WI38 (cell line): ENCODE measurements around the gene POGZ.

Experiments used
- H3K4me3 ChIP-seq: 2 replicates; pipeline ENCODE4 v1.5.1; 2011; ENCODE audit warnings: low read depth, mild to moderate bottlenecking, control low read depth, low read length
- TF ChIP-seq, protein P1 (sequence below): IDR thresholded peaks from 2 replicates; pipeline ENCODE4 v1.5.1; 2012; ENCODE audit warnings: low read depth, mild to moderate bottlenecking, control low read depth, low read length

POGZ gene

DNA sequence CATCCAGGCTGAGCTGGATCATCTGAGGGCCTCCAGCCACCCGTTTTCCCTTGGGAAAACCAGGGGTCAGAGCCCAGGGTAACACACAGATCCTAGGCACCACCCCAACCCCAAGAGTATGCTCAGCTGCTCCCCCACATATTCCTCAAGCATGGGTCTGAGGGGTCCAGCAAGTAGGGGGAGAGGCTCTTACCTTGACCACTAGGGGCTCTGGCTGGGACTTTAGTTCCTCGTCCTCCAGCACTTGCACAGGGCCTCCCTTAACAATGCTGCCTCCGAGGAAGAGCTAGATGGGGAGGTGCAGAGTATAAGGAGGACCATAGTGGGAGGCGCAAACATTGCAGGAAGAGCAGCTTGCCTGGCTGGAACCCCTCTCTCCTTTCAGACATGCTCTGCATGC lies 94.3 kb downstream of the POGZ start:
- TF ChIP-seq, protein P1, sequence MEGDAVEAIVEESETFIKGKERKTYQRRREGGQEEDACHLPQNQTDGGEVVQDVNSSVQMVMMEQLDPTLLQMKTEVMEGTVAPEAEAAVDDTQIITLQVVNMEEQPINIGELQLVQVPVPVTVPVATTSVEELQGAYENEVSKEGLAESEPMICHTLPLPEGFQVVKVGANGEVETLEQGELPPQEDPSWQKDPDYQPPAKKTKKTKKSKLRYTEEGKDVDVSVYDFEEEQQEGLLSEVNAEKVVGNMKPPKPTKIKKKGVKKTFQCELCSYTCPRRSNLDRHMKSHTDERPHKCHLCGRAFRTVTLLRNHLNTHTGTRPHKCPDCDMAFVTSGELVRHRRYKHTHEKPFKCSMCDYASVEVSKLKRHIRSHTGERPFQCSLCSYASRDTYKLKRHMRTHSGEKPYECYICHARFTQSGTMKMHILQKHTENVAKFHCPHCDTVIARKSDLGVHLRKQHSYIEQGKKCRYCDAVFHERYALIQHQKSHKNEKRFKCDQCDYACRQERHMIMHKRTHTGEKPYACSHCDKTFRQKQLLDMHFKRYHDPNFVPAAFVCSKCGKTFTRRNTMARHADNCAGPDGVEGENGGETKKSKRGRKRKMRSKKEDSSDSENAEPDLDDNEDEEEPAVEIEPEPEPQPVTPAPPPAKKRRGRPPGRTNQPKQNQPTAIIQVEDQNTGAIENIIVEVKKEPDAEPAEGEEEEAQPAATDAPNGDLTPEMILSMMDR = 0 out of 2 replicates have a peak, but pooled peaks have one; percentile 6
- H3K4me3 ChIP-seq = no peak overlapping the region

DNA sequence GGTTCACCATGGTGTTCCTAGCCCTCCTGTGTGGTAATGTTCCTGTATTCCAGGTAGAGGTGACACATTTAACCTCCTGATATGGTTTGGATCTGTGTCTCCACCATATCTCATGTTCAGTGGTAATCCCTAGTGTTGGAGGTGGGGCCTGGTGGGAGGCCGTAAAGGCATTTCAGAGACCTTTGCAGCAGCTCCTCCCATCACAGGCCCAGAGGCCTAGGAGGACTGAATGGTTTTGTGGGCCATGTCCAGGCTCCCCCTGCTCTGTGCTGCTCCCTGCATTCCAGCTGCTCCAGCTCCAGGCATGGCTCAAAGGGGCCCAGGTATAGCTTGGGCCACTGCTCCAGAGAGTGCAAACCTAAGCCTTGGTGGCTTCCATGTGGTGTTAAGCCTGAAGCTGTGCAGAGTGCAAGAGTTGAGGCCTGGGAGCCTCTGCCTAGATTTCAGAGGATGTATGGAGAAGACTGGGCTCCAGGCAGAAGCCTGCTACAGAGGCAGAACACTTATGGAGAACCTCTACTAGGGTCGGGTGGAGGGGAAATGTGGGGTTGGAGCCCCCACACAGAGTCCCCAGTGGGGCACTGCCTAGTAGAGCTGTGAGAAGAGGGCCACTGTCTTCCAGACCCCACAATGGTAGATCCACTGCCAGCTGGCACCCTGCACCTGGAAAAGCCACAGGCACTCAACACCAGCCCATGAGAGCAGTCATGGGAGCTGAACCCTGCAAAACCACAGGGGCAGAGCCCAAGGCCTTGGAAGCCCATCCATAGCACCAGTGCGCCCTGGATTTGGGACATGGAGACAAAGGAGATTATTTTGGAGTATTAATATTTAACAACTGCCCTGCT lies 96.8 kb downstream of the POGZ start:
- TF ChIP-seq, protein P1 = no peak
- H3K4me3 ChIP-seq = no peak overlapping the region

DNA sequence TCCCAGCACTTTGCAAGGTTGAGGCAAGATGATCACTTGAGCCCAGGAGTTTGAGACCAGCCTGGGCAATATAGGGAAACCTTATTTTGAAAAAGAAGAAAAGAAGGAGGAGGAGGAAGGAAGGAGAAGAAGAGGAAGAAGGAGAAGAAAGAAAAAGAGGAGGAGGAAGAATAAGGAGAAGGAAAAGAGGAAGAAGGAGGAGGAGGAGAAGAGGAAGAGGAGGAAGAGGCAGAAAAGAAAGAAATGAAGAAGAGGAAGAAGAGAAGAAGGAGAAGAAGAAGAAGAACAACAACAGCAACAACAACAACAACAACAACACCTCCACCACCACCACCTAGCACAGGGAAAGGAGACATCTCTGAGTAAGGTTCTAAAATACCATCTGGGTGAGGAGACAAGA lies 97.4 kb downstream of the POGZ start:
- TF ChIP-seq, protein P1 = no peak
- no peak overlapping the region for H3K4me3 ChIP-seq

DNA sequence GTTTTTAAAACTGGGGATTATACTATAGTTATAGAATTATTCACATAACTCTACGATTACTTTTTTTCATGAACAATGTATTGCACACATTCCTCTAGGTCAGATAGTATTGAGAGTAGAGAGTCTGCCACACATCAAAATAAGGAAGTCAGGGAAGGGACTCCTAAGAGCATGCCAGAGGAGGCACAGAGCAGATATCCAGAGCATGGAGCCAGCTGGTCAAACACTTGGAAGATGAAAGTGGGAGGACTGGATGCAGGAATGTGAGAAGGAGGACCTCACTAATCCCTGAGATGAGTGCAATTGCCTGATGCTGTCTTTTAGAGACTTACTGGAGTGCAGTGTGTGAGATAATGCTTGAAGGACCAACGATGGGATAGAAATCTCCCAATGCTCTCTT lies 102.6 kb downstream of the POGZ start:
- no peak overlapping the region for H3K4me3 ChIP-seq
- TF ChIP-seq, protein P1 = no peak
